ENCODE measurements around the gene GPR119.
"Not testable (repeated sequence)": the region's sequence is repeated elsewhere in the genome, so short reads cannot be mapped to it uniquely, and the experiment has no call there.

GPR119 gene

GRCh38 chrX:130338869-130339268, 46.6 kb downstream of the GPR119 start:
- DNase-seq = not testable (repeated sequence)

- no peak for DNase-seq
Observed at GRCh38 chrX:130336531-130336930, 48.9 kb downstream of the GPR119 start.

Data from DMS79 treated with DMSO at 0.1 percent for 48 hours (cell line).